Colonic mucosa (tissue), 4 donors: ENCODE measurements around the gene GMCL2. TPM values are rescaled to one million over a fixed set of nuclear protein-coding genes. Genes with fewer than 3 reads are reported as not detected.

Source experiments
- DNase-seq: peaks from one replicate; pipeline ENCODE4 v3.0.0-alpha.2; 2020
- H3K27ac ChIP-seq: fragments of 200-600 bp; one replicate; pipeline ENCODE4 v1.8.0; 2021
- H3K27me3 ChIP-seq: fragments of 200-600 bp; one replicate; pipeline ENCODE4 v1.8.0; 2021
- H3K36me3 ChIP-seq: fragments of 200-600 bp; one replicate; pipeline ENCODE4 v1.8.0; 2021
- H3K4me1 ChIP-seq: fragments of 200-600 bp; one replicate; pipeline ENCODE4 v1.8.0; 2021; ENCODE audit warnings: mild to moderate bottlenecking
- H3K4me3 ChIP-seq: fragments of 200-600 bp; one replicate; pipeline ENCODE4 v1.8.0; 2021
- H3K9ac ChIP-seq, 2 donors: one replicate each; pipeline ENCODE4 v1.7.0; 2013; ENCODE audit warnings: control low read depth in 2 of 2, low read depth in 2 of 2, low read length in 2 of 2
- H3K9me3 ChIP-seq: fragments of 200-600 bp; one replicate; pipeline ENCODE4 v1.8.0; 2021
- CTCF ChIP-seq: fragments of 200-600 bp; IDR thresholded peaks from one replicate; pipeline ENCODE4 v1.8.0; 2022; ENCODE audit warnings: antibody characterized with exemption, mild to moderate bottlenecking
- intact Hi-C: fragments of 100-400 bp; cut with DNase I; formaldehyde crosslinking; loops from one replicate; pipeline ENCODE4 v1.14.1; 2022
- total RNA-seq, 2 donors: library from RNA; stranded (reverse); fragmentation: NEBNext Ultra II Directional in 1 of 2; extraction: Animal tissue kit (Norgen Biotek cat#: 25700) in 1 of 2; gene quantifications; one replicate each; pipeline ENCODE4 v1.2.1, GENCODE V29; 2021
- donor health status: healthy.
- donor health status: DM: no; HTN: no; CAD: no.
- donor health status: DM: no; HTN: no; CAD: no.

GMCL2 gene
- total RNA-seq, 2 donors from 2014 or later: not detected

DNA sequence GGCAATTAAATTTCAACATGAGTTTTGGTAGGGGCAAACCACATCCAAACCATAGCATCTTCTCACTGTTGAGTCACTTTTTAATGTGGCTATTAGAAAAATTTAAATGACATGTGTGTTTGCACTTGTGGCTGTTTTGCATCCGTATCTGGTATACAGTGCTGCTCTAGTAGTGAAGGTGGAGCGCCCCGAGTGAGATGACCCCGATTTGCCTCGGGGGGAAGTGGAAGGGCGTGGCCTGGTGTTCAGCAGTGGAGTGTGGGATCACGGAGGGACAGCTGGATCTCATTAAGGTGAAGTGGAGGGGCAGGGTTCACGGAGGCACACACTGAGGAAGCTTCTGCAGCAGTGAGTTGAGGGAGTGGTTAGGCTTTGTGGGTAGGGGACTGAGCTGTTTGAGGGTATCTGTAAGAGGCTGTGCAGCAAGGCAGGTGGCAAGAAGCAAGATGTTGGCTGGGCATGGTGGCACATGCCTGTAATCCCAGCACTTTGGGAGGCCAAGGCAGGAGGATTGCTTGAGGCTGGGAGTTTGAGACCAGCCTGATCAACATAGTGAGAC lies 6.2 kb upstream of the GMCL2 start:
- intact Hi-C loops: no loop called here
- Histone ChIP-seq H3K27ac (no peak overlapping the region), H3K4me3 (no peak overlapping the region), H3K36me3 (no peaks in the 10 kb centered on the region), H3K9me3 (no peaks in the 10 kb centered on the region), H3K9ac (no peak overlapping the region), H3K27me3 (no peaks in the 10 kb centered on the region), H3K4me1 (no peaks in the 10 kb centered on the region)
- DNase-seq: no peak
- no peak for TF ChIP-seq CTCF

GRCh38 chr5:178192787-178193186 lies 5.6 kb upstream of the GMCL2 start:
- DNase-seq: no peak
- intact Hi-C loops: no loop called here

DNA sequence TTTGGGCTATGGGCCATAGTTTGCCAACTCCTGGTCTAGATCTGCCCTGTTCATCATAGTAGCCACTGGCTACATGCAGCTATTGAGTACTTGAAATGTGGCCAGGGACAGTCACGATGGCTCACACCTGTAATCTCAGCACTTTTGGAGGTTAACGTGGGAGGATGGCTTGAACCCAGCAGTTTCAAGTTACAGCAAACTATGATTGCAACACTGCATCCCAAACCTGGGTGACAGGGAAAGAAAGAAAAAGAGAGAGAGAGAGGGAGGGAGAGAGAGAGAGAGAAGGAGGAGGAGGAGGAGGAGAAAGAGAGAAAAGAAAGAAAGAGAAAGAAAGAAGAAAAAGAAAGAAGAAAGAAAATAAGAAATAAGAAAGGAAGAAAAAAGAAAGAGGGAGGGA lies 5.1 kb upstream of the GMCL2 start:
- intact Hi-C loops: no loop called here
- no peaks in the 10 kb centered on the region for H3K9me3 ChIP-seq

More at GRCh38 chr5:178192787-178193186, 5.6 kb upstream of the GMCL2 start:
- no peaks in the 10 kb centered on the region for H3K36me3 ChIP-seq
- no peak overlapping the region for H3K9ac ChIP-seq
- no peaks in the 10 kb centered on the region for H3K9me3 ChIP-seq
- no peaks in the 10 kb centered on the region for H3K4me1 ChIP-seq
- no peak overlapping the region for H3K4me3 ChIP-seq
- no peaks in the 10 kb centered on the region for H3K27me3 ChIP-seq
- TF ChIP-seq CTCF: no peak
- H3K27ac ChIP-seq: no peak overlapping the region

GRCh38 chr5:178191661-178192060 lies 4.5 kb upstream of the GMCL2 start:
- Histone ChIP-seq H3K27ac (no peak overlapping the region), H3K4me1 (no peaks in the 10 kb centered on the region), H3K9ac (no peak overlapping the region), H3K4me3 (no peak overlapping the region), H3K27me3 (no peaks in the 10 kb centered on the region), H3K36me3 (no peaks in the 10 kb centered on the region), H3K9me3 (no peaks in the 10 kb centered on the region)
- intact Hi-C loops: no loop called here
- TF ChIP-seq CTCF: no peak
- no peak for DNase-seq

More for the DNA sequence above, 5.1 kb upstream of the GMCL2 start:
- Histone ChIP-seq H3K9ac (no peak overlapping the region), H3K4me1 (no peaks in the 10 kb centered on the region), H3K27me3 (no peaks in the 10 kb centered on the region), H3K36me3 (no peaks in the 10 kb centered on the region), H3K4me3 (no peak overlapping the region), H3K27ac (no peak overlapping the region)
- no peak for TF ChIP-seq CTCF
- DNase-seq: no peak

GRCh38 chr5:178189433-178189832 lies 2.3 kb upstream of the GMCL2 start:
- Histone ChIP-seq H3K27ac (no peak overlapping the region), H3K27me3 (no peaks in the 10 kb centered on the region), H3K36me3 (no peaks in the 10 kb centered on the region), H3K4me1 (no peaks in the 10 kb centered on the region), H3K4me3 (no peak overlapping the region), H3K9ac (no peak overlapping the region), H3K9me3 (no peaks in the 10 kb centered on the region)
- intact Hi-C loops: no loop called here
- no peak for TF ChIP-seq CTCF
- DNase-seq: no peak
